Body of pancreas (tissue), 4 donors: ENCODE measurements around the gene GOLGA7B. TPM values are rescaled to one million over a fixed set of nuclear protein-coding genes. Genes with fewer than 3 reads are reported as not detected.

Experiments used
- ATAC-seq: fragments of 150-250 bp; one replicate; pipeline ENCODE4 v1.9.1; 2016
- DNase-seq, 4 donors: peaks; one replicate each; pipeline ENCODE4 v3.0.0-alpha.2; 2019
- H3K27ac ChIP-seq, 4 donors: fragments of 200-600 bp; sonication (generic); 1 replicate in 3 of 4; 2 replicates in 1 of 4; pipeline versions ENCODE4 v1.5.1 to v1.6.1; 2016 to 2019; ENCODE audit warnings: mild to moderate bottlenecking in 1 of 4, mixed read lengths in 1 of 4, moderate library complexity in 1 of 4
- H3K27me3 ChIP-seq, 2 donors: fragments of 200-600 bp; sonication (generic); one replicate each; pipeline ENCODE4 v1.6.0; 2016; ENCODE audit warnings: mild to moderate bottlenecking in 1 of 2
- H3K36me3 ChIP-seq, 2 donors: fragments of 200-600 bp; sonication (generic); replicated peaks in 1 of 2; 2 replicates each; pipeline ENCODE4 v1.5.1; 2016; ENCODE audit warnings: low read depth in 2 of 2; ENCODE audit not compliant: insufficient read depth in 1 of 2
- H3K4me1 ChIP-seq: fragments of 200-600 bp; sonication (generic); one replicate; pipeline ENCODE4 v1.6.0; 2016
- H3K4me3 ChIP-seq, 2 donors: fragments of 200-600 bp; sonication (generic); 1 replicate in 1 of 2; 2 replicates in 1 of 2; pipeline ENCODE4 v1.5.1; 2016 to 2019
- H3K9me3 ChIP-seq, 3 donors: fragments of 200-600 bp; sonication (generic); 1 replicate in 2 of 3; 2 replicates in 1 of 3; pipeline ENCODE4 v1.5.1; 2016
- POLR2A ChIP-seq, 3 donors: fragments of 450-650 bp; IDR thresholded peaks; one replicate each; pipeline ENCODE4 v1.6.1; 2016; ENCODE audit warnings: antibody characterized with exemption in 3 of 3, mild to moderate bottlenecking in 2 of 3
- WGBS, 2 donors: methylation state at CpG; one replicate each; pipeline ENCODE4 v1.1.5; 2017; 5-methylcytosine and 5-hydroxymethylcytosine counted together
- intact Hi-C: fragments of 100-400 bp; cut with DNase I; formaldehyde crosslinking; loops from one replicate; pipeline ENCODE4 v1.15.1; 2023
- total RNA-seq, 2 donors: library from RNA; depleted of rRNA; stranded (reverse); fragments of >200 nt; gene quantifications; one replicate each; pipeline ENCODE4 v1.1.0, GENCODE V29; 2016
- TF ChIP-seq, protein P1 (sequence below), 7 experiments: fragments of 450-650 bp in 4 of 7; fragments of 200-600 bp in 3 of 7; sonication (generic) in 3 of 7; IDR thresholded peaks; one replicate each; pipeline ENCODE4 v1.5.1; 2016 to 2019; ENCODE audit warnings: antibody characterized with exemption in 7 of 7

The GOLGA7B gene
- total RNA-seq, 2 donors from 2014 or later: 9.1 to 12.5 TPM

GRCh38 chr10:97910661-97911060 lies 61.0 kb downstream of the GOLGA7B start:
- intact Hi-C loops: loop anchor here (5.0 kb wide), 1 partner anchor 132 kb away; no protein-coding TSS in a partner anchor
- ATAC-seq: no peak
- Histone ChIP-seq H3K27me3 (no peaks in the 10 kb centered on the region), H3K36me3 (no peaks in the 10 kb centered on the region), H3K9me3 (no peaks in the 10 kb centered on the region), H3K4me3 (no peak overlapping the region), H3K4me1 (peaks cover 7% of the 10 kb centered on the region), H3K27ac (no peak overlapping the region)
- TF ChIP-seq, protein P1, sequence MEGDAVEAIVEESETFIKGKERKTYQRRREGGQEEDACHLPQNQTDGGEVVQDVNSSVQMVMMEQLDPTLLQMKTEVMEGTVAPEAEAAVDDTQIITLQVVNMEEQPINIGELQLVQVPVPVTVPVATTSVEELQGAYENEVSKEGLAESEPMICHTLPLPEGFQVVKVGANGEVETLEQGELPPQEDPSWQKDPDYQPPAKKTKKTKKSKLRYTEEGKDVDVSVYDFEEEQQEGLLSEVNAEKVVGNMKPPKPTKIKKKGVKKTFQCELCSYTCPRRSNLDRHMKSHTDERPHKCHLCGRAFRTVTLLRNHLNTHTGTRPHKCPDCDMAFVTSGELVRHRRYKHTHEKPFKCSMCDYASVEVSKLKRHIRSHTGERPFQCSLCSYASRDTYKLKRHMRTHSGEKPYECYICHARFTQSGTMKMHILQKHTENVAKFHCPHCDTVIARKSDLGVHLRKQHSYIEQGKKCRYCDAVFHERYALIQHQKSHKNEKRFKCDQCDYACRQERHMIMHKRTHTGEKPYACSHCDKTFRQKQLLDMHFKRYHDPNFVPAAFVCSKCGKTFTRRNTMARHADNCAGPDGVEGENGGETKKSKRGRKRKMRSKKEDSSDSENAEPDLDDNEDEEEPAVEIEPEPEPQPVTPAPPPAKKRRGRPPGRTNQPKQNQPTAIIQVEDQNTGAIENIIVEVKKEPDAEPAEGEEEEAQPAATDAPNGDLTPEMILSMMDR (IDR thresholded peaks at IDR 0.05): no peak
- TF ChIP-seq POLR2A (IDR thresholded peaks at IDR 0.05): no peak
- no peak for DNase-seq
- WGBS, 2 donors: 67 to 77% methylated on average over 3 to 4 of the region's 4 CpGs

DNA sequence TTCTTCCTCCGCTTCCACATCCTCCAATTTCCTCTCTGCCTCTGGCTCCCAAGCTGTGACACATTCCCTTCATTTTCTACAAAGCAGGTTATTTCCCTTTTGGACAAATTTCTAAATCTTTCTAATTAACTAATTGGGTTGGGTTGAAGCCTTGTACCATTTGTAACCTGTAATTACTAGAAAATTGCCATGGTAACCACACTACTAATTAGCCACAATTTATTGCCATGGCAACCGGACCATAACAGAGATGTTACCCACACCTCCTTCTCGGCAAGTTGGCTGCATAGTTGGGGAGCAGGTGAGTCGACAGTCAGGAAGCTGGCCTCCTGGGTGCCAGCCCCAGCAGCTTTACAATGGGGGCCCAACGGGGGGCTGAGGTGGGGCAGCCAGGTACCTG lies 61.6 kb downstream of the GOLGA7B start:
- ATAC-seq: no peak
- no peak for DNase-seq
- 48 to 55% methylated on average over 4 to 5 of the region's 5 CpGs for WGBS, 2 donors
- Histone ChIP-seq H3K27me3 (no peaks in the 10 kb centered on the region), H3K27ac (no peak overlapping the region), H3K9me3 (no peaks in the 10 kb centered on the region), H3K36me3 (no peaks in the 10 kb centered on the region), H3K4me3 (no peak overlapping the region), H3K4me1 (peaks cover 7% of the 10 kb centered on the region)
- no peak for TF ChIP-seq POLR2A (IDR thresholded peaks at IDR 0.05)
- TF ChIP-seq, protein P1 (IDR thresholded peaks at IDR 0.05): no peak
- intact Hi-C loops: loop anchor here (5.0 kb wide), 1 partner anchor 131 kb away; no protein-coding TSS in a partner anchor

- WGBS, 2 donors: 67 to 76% methylated on average over 2 of the region's 2 CpGs
- Histone ChIP-seq H3K36me3 (no peaks in the 10 kb centered on the region), H3K4me3 (no peak overlapping the region), H3K4me1 (peaks cover 14% of the 10 kb centered on the region), H3K27me3 (no peaks in the 10 kb centered on the region), H3K9me3 (no peaks in the 10 kb centered on the region), H3K27ac (no peak overlapping the region)
- ATAC-seq (no peak), DNase-seq (no peak)
- TF ChIP-seq POLR2A (IDR thresholded peaks at IDR 0.05): no peak
- TF ChIP-seq, protein P1 (IDR thresholded peaks at IDR 0.05): no peak
- intact Hi-C loops: loop anchor here (5.0 kb wide), 1 partner anchor 129 kb away; no protein-coding TSS in a partner anchor
These were observed 63.5 kb downstream of the GOLGA7B start for GRCh38 chr10:97913193-97913592.

- intact Hi-C loops: loop anchor here (5.0 kb wide), 1 partner anchor 129 kb away; no protein-coding TSS in a partner anchor
These were observed 64.0 kb downstream of the GOLGA7B start for GRCh38 chr10:97913614-97914013.

More at GRCh38 chr10:97913614-97914013, 64.0 kb downstream of the GOLGA7B start:
- no peak overlapping the region for H3K27ac ChIP-seq
- peaks cover 14% of the 10 kb centered on the region for H3K4me1 ChIP-seq
- ATAC-seq: no peak
- H3K9me3 ChIP-seq: no peaks in the 10 kb centered on the region
- no peaks in the 10 kb centered on the region for H3K27me3 ChIP-seq
- DNase-seq: no peak
- no peak for TF ChIP-seq POLR2A (IDR thresholded peaks at IDR 0.05)
- TF ChIP-seq, protein P1 (IDR thresholded peaks at IDR 0.05): no peak
- 76 to 79% methylated on average over 3 to 6 of the region's 6 CpGs for WGBS, 2 donors
- H3K36me3 ChIP-seq: no peaks in the 10 kb centered on the region
- no peak overlapping the region for H3K4me3 ChIP-seq
